CD4-positive, alpha-beta T cell treated with Interleukin-21 for 1 hour (primary cell): ENCODE measurements around the gene HOXA11.
A peak's percentile ranks its signal among the peaks of the same experiment; 100 is the strongest.

Experiments used
- DNase-seq: peaks from one replicate; pipeline ENCODE4 v3.0.0-alpha.2; 2020

The HOXA11 gene

DNA sequence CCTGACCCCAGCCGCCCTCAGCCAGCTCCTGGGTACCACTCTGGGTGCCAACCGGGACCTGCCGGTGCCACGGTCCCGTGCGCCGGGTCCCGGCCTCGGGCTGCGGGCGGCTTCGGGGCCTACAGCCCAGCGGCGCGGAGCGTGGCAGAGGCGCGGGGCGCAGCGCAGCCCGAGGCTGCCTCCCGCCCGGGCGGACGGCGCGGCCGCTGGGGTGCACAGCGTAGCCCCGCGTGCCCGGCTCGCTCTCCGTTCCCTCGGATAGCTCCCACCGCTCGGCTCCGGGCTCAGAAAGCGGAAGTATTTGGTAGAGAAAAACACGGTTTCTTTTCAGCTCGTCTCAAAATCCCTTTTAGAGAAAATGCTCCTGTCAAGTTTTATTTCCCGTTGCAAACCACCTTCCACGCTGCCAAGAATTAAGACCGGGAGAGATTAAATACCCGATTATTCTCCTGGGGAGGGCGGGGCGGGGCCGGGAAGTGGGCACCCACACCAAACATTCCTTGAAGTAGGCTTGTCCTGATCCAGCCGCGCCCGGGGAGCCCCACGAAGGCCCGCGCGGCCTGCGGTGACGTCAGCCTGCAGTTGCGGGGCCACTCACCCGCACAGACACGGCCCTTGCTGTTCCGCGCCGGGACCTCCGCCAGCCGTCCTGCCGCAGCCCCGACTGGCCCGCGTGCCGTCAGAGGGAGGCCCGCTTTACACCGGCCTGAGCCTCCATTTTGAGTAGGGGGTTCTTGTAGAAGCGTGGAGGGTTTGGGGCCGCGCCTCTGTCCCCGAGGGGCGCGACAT lies 7.7 kb upstream of the HOXA11 start:
- DNase-seq, result no peak

DNA sequence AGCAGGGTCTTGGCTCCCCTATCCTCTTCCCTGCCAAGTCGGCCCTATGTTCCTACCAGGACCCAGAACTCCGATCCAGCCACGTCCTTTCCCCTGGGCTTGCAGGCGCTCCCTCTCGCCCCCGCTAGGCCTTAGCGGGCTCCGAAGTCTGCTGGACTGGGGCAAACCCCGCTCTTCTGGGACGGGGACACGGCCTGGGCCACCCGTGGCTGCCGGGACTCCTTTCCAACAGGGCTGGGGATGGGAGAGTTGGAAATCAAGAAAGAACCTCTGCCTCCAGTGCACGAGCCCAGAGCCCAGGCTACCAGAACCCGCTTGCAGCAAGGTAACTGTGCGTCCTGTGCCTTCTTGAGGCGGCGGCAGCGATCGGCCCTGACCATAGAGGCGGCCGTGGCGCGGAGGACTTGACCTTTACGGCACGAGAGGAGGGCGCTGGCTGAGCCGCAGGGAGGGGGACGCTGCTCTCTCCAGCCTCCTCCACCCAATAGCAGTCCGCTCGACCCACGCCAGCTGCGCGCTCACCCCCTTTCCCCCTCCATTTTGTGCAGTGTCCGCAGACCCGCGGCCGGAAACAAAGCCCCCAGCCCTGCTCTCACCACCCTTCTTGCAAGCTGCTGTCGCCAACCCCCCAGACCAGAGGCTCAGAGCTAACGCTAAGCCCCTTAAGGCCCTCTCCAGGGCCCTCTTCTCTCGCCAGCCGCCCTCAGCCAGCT lies 7.0 kb upstream of the HOXA11 start:
- no peak for DNase-seq

DNA sequence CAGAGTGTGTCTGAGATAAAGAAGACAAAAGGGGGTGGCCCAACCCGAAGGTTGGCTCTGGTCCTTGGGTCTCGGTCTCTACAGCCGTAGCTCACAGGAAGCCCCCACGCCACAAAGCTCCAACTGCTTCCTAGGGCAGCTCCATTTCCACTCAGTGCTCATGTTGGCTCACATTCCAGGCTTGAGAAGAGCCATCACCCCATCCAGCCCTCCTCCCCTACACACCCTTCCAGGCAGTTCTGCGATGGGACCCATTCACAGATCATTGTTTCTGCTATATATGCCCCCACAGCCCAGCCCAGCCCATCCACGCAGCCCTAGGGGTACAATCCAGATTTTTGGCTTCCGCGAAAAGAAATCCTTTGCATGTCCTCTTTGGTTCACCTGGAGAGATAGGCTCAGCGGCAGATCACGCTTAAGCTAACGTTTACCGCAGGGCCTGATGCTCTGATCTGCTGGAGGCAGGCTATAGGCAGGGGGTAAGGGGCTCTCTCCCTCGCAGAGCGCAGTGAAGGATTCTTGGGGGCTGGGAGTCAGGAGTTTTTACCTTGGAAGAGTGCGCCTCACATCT lies 6.2 kb upstream of the HOXA11 start:
- DNase-seq, result no peak

DNA sequence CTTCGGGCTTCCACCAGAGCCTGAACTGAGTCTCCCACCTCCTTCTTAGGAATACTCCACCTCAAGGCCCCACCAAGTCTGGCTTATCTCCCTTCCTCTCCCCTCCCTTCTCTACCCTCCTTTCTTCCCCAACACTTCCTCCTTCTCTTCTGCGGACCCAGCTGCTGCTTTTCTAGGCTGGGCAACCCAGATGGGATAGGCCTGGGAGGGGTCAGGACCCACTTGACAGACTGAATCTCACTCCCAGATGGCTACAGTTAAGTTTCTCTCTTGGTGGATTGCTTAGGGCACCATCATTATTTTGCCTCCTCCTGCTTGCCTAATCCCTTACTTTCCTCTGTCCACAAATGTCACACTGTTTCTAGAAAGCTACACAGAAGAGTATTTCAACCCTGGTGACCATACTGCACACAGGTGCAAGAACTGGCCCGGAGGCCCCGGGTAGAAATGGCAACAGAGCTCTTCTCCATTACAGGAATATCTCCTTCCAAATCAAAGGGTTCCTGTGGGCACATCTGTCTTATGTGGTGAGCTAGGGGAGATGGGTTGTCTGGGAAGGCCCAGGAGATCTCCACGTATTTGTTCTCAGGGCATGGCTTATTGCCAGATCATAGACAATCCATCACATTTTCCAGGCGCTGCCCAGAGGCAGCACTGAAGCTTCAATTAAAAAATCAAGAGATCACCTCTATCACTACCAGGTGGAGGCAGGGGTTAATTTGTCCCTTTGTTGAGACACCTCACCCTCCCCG lies 5.1 kb upstream of the HOXA11 start:
- DNase-seq, result no peak

DNA sequence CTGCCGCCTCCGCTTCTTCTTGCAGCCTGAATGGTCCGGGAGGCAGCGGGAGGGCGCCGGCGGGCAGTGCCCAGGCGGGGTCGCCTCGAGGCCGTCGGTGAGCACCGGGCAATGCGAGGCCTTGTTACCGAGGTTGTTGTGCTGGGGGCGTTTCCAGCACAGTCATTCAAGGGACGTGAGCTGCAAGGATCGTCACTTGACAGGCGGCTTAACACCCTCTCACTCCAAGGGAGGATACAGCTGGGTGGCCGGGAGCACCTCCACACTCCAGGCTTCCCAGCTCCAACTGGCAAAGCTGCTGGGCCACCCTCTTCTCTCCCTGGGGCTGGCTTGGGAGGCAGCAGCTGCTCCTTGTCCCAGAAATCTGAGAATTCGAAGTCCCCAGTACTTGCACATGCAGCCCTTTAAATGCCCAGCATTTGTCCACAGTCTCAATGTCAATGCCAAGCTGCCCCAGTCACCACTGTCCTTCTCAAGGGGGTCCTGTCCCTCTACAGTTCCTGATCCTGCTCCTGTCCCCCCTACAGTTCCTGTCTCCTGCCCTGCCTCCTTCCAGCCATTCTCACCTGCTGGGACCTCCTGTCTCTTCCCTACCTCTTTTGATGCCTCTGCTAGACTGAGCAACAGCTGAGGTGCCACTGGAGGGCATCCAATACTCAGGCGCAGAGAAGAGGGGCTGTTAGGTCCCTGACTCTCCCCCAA lies 4.4 kb upstream of the HOXA11 start:
- no peak for DNase-seq

DNA sequence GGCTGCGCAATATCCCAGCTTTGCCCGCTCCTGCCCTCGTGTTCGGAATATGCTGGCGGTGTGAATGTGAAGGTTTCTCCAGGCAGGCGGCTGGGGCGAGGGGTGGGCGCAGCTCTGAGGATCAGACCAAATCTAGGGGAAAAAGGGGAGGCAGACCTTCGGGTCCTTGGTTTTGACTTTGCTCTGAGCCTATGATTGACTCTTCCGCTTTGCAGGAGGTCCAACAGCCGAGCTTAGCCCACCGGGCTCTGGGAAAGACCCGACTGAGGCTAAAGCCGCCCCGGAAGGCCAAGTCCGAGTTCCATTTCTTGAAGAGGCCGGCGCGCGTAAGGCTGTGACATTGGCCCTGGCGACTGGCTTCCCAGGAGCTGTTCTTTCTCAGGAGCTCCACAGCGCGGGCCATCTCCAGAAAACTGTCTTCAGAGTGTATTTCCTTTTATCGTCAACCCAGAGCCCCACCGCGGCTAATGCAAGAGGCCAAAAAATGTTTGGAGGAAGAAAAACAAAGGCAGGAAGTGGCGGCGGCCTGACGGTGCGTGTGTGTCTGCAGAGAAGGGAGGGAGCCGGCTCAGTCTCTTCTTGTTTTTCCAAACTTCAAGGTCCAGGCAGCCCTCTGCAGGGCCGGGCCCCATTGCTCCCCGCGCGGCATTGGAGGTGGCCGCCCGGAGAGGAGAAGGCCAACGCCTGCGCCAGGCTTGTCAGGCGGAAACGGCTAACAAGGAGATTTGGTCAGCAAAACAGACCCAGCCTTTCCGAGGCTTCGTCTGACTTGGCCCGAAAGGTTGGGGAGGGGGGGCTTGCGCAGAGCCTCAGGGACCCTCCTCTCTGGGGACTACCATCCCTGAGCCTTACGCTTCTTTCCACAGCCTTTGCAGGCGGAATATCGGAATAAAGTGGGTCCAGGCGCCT lies 3.6 kb upstream of the HOXA11 start:
- DNase-seq, result peak; percentile 39

DNA sequence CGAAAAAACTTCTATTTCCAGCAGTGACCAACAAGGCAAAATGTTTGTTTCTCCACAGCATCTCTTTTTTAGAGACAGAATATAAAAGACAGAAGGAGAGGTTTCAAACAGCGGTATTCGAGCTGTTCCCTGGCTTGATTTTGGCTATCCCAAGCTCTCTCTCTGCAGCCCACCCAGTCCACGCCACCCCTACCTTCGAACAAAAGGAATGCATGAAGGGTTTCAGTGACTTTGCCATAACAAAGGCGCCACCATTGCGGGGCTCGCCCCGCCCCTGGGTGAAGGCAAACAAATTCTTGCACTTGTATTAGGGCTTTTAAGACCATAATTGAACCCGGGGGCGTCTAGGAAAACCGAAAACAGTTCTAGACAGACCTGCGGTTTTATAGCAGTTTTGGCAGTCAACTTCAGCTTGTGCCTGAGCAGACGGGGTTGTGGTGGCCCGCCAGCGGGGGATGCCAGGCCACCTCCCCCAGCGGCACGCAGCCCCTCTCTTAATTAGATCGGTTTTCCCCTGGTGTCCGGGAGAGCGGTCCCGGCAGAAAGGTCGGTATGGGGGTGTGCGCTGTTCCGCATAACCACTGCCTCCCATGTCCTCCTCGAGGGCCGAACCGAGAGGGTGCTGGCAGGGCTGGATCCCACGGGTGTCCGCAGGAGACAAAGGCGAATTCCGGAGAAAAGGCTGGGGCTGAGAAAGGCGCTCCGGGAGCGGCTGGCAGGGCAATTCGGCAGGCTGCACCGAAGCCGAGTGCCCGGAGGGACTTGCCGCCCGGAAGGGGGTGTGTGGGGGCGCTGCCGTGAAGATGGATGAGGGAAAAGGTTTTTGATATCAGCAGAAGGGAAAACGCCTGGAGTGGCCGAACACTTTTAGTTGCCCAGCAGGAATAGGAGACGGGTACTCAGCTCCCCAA lies 2.7 kb upstream of the HOXA11 start:
- DNase-seq, result no peak

DNA sequence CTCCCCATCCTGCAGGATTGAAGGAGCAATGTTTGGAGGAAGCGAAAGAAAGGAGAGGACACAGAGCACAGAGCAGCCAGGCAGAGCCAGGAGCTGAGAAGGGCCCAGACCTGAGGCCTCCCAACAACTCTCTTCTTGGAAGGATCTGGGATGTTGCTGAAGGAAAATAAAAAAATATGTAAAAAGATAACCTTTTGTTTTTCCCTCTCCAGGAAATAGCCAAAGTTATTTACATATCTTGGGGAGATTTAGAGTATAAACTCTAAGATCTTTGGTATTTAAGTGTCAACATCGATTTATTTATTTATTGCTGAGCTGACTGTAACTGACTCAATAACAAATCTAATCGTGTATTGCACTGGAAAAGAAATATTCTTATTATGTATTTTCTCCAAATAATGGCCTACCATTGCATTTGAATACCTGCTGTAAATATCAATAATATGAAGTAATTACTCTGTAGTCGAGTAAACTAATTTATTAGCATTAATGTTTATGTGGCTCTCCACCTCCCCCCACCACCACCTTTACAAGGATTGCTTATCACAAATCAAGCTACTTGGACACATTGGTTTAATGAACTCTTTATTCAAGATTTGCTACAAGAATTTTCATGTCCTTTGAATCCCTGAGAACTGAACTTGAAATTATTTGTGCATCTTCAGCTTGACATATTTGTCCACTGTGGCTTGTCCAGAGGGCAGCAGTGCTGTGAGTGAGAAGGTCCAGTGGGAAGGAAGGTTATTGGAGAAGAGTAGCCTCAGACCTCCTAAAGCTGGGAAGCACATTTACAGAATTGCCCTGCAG lies 1.8 kb upstream of the HOXA11 start:
- DNase-seq, result no peak

DNA sequence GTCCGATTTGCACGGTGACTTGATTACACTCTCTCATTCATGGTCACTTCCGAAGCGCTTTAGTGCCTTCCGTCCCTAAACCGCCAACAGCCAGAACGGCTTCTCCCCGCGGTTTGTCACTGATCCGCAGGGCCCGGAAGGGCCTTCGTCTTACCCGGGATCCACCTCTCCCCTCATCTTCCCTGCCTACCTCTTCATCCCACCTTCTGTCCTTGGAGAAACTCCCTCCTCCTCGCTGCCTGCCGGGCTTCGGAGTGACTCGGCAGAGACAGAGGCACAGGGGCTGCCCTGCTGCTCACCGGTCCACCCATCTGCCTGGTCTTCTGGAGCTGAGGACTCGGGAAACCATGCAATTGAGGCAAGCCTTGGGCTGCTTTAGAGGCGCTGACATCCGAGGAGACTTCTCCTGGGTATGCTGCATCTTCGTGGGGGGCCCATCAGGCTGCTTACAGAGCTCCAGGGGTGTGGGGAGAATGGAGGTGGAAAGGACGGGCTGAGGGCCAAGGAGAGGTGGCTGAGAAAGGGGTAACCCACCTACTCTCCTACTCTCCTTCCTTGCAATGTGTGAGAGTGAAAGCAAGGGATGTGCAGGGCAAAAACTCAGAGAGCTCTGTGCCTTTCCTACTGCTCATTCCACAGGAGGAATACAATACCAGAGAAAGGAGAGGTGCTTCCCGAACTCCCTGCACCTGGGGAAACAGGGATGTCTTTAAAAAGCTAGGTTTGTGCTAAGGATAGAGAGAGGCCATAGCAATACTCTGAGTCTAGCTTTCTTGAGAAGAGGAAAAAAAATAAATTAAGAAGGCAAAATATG lies 1.0 kb upstream of the HOXA11 start:
- no peak for DNase-seq

DNA sequence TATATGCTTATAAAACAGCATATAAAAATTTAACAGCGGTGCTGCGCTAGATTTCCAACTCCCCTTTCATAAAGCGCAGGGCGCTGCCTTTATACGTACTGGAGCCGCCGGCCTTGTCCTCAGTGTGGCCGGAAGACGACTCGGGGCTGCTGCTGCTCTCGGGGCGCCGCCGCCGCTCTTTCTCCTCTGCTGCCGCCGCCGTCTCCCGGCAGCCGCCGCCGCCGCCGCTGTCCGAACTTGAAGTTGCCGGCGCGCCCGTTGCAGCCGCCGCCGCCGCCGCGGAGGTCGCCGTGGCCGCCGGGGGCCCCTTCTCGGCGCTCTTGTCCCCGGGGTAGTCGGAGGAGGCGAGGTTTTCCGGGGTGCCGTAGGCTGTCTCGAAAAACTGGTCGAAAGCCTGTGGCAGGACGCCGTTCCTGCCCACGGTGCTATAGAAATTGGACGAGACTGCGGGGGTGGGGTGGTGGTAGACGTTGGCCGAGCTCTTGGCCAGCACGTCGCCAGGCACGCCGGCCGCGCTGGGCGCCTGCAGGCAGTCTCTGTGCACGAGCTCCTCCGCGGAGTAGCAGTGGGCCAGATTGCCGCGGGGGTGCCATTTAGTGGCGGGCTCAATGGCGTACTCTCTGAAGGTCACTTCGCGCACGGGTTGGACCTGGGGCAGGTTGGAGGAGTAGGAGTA lies 557 bp downstream of the HOXA11 start:
- DNase-seq, result no peak

DNA sequence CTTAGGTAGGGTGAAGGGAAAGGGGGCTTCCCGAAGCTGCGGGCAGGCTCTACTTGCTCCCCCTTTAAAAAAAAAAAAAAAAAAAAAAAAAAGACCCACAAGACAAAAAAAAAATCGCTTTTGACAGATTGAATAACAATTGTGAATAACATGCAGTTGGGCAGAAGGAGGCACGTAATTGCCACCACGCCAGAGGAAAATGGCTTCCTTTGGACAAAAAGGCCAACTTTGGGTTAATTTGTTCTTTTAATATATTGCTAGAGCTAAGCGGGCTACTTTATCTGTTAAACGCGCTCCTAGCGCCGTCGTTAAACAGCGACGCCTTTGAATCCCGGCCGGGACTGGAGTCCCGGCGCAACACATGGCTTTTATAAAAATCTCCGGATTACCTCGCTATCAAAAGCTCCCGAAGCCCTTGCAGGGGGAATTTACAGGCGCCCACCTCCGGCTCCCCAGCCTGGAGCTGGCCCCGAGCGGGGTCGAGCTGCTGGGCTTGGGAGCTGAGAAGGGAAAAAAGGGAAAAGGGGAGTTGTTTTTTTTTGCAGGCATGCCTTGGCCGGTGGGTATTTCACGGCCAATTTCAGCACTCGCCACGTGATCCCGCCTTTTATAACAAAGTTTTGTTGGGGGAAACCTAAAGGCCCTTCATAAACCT lies 1.2 kb downstream of the HOXA11 start:
- DNase-seq, result no peak

DNA sequence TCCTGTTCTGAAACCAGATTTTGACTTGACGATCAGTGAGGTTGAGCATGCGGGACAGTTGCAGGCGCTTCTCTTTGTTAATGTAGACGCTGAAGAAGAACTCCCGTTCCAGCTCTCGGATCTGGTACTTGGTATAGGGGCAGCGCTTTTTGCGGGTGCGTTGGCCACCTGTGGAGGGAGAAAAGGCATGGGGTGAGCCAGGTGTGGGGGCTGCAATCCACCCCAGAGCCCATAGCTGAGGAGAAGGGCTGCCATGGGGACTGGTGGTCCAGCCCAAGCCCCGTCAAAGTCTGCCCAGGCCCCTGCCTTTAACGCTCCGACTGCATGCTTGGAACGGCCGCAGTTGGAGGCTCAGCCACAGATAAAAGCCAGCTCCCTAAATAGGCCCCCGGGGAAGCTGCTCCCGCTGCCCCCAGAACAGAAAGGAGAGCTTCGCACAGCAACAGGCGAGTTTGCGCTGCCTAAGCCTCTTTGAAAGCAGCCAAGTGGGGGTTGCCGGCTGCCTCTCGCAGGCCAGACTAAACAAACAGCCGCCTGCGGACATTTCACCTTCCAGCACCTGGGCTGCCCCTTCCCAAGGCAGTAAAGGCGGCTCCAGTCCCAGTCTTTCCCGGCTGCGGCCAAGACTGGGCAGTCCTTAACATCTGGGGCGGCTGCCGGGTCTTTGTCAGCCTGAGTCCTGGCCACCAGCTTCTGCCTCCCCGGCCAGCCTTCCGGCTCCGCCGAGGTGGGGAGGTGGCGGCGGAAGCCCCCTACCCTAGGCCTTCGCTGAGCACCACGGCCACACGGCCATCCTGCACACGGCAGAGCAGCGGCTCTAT lies 2.0 kb downstream of the HOXA11 start:
- no peak for DNase-seq

DNA sequence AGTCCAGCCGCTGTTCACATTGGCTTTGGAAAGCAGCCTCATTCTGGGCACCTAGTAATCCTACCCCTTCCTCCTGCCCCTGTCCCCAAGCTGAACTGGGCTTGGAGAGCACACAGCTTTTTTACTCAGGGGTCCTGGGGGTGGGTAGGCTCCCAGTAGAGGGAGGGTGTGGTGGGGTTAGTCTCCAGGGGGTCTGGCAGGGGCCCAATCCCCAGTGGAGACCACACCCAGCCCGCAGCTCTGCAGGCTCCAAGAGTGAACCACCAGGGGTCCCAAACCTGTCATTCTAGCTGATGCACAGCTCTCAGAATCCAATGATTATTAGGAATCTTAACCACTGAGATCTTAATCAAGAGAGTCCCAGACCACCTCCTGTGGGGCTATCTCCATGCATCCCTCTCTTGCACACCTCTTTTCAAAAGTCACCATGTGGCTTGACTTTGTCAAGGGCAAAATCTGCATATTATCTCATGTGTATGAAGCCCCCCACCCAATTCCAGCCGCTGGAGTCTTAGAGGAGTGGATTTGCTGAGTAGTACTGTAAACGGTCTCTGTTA lies 2.7 kb downstream of the HOXA11 start:
- no peak for DNase-seq

DNA sequence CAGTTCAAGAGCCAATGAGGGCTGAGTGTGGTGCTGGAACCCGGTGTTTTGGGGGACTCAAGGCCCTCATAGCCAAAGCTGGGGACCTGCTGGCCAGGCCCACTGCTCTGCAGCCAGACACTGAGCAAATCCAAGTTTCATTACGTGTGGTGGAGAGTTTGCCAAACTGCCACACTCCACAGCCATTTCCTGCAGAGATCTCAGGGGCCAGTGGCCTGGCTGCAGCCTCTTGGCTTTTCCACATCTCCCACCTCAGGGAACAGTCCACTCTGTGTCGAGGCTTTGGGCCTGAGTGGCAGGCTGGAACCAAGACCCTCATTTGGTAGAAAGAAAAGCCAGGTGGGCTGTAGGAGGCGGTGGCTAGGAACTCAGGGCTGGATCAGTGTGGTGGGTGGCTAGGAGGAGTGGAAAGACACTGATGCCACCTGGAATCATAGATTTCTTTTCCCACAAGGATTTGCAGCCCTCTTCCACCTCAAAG lies 3.2 kb downstream of the HOXA11 start:
- DNase-seq, result no peak

DNA sequence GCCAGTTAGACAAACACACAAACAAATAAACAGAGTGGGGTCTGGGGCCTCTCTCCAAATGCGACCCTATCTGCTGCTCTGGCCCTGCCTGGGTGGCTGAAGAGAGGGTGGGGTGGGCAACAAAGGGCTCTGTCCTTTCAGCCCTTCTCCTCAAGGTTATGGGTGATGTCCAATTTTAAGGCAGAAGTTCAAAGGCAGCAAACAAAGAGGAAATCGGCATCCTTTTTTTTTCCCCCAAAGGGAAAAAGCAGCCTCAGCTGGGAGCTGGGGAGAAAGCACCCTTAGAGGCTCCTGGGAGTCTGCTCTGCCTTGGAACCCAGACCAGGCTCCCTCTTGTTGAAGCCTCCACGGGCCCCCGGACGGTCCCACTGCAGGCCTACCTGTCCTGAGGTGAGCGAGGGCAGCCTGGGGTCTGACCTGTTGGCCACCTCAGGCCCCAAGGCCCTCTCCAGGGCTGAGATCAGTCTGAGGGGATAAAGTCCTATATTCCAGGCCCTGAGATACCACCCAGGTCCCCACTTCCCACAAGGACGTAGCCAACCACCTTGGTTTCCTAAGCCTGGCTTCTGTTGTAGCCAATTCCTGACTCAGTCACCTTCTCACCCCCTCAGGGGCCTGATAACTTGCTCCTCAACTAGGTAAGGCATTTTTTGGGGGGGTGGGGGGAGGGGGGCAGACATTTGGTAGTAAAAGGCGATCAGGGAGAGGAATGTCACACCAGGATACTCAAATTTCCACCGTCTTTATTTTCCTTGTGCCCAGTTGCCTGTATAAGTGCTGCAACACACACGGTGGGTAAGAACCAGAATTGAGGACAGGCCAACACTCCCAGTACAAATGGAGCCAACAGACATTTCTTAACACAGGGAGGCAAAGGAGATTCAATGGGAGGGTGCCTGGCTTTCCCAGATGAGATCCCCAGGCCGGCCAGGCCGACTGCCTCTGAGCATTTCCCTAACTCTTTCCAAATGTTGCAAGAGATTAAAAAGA lies 4.3 kb downstream of the HOXA11 start:
- no peak for DNase-seq
